Memory B cell (primary cell): ENCODE measurements around the gene ATP5PF.
"Not testable (repeated sequence)": the region's sequence is repeated elsewhere in the genome, so short reads cannot be mapped to it uniquely, and the experiment has no call there.

Experiments used
- ATAC-seq: fragments of 150-1000 bp; cut with Tn5 transposase; 2 replicates; pipeline ENCODE4 v1.10.0; 2021; ENCODE audit warnings: low read depth, mild to moderate bottlenecking, moderate library complexity
- DNase-seq, 2 donors: peaks; one replicate each; pipeline ENCODE4 v3.0.0; 2022; ENCODE audit warnings: low spot score in 2 of 2
- H3K27ac Mint-ChIP-seq: one replicate; pipeline ENCODE4 v1.8.0; 2022; ENCODE audit warnings: mild to moderate bottlenecking, moderate library complexity, mixed read lengths
- H3K27me3 Mint-ChIP-seq: one replicate; pipeline ENCODE4 v1.8.0; 2022; ENCODE audit warnings: mixed read lengths
- H3K36me3 Mint-ChIP-seq: one replicate; pipeline ENCODE4 v1.8.0; 2022; ENCODE audit warnings: mild to moderate bottlenecking, mixed read lengths
- H3K4me1 Mint-ChIP-seq: one replicate; pipeline ENCODE4 v1.8.0; 2022; ENCODE audit warnings: mixed read lengths
- H3K4me3 Mint-ChIP-seq: one replicate; pipeline ENCODE4 v1.8.0; 2022; ENCODE audit warnings: mild to moderate bottlenecking, moderate library complexity, mixed read lengths
- H3K9me3 Mint-ChIP-seq: one replicate; pipeline ENCODE4 v1.8.0; 2022; ENCODE audit warnings: mixed read lengths

ATP5PF gene, protein sequence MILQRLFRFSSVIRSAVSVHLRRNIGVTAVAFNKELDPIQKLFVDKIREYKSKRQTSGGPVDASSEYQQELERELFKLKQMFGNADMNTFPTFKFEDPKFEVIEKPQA

DNA sequence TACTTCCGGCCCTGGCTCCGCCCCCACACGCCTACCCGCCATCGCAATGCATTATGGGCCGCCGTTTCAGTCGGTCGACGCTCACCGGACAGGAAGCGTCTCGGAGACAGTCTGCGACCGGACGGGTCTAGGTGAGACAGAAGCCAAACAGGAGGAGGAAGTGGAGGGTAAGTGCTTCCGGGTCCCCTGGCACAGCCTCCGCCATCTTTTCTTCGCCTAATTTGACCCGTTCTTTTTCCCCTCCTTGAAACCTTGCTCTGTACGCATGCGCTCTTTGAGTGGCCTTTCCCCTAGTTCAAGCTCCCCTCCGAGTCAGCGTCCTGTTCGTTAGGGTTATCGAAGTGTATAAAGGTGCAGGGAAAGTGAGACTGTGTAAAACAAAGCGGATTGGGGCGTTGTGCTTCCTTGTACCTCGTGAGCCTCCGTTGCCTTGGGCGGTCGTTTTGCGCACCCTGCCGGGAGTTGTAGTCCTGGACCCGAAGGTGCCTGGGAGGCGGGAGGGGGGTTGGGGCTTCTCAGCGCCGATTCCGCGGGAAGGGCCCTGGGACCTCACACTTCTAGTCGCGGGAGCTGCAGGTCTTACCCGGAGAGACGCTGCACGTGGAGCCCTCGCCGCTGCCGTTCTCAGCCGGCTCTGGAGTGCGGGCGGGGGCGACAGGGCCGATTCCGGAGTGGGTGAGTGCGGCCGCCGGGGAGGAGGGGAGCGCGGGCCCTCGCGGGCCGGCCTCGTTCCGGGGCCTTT lies at the start of gene ATP5PF, which contains the start of gene GABPA:
Gene ATP5PF (minus strand): TSS at position 1 of the 742 bp plus-strand sequence. CDS start 5,110 bp downstream, outside the sequence.
Gene GABPA (plus strand): TSS at position 69 of the 742 bp plus-strand sequence. CDS start 6,627 bp downstream, outside the sequence.
- H3K4me1 Mint-ChIP-seq = peaks cover 41% of the 10 kb centered on the region
- DNase-seq (peak; percentile 95 to 98), ATAC-seq (peak; percentile 88)
- peak within 1 kb of the TSS; percentile 97 for H3K4me3 Mint-ChIP-seq
- H3K36me3 Mint-ChIP-seq = peaks cover 3% of the 10 kb centered on the region
- no peaks in the 10 kb centered on the region for H3K9me3 Mint-ChIP-seq
- no peaks in the 10 kb centered on the region for H3K27me3 Mint-ChIP-seq
- H3K27ac Mint-ChIP-seq = peak within 1 kb of the TSS; percentile 99

DNA sequence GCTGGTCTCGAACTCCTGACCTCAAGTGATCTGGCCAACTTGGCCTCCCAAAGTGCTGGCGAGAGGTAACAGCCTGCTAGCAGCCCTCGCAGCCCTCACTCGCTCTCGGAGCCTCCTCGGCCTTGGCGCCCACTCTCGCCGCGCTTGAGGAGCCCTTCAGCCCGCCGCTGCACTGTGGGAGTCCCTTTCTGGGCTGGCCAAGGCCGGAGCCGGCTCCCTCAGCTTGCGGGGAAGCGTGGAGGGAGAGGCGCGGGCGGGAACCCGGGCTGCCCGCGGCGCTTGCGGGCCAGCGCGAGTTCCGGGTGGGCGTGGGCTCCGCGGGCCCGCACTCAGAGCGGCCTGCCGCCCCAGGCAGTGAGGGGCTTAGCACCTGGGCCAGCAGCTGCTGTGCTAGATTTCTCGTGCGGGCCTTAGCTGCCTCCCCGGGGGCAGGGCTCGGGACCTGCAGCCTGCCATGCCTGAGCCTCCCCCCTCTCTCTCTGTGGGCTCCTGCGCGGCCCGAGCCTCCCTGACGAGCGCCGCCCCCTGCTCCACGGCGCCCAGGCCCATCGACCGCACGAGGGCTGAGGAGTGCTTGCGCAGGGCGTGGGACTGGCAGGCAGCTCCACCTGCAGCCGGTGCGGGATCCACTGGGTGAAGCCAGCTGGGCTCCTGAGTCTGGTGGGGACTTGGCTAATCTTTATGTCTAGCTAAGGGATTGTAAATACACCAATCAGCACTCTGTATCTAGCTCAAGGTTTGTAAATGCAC lies 43.6 kb upstream of the ATP5PF start:
- not testable (repeated sequence) for ATAC-seq, H3K27ac Mint-ChIP-seq, H3K4me1 Mint-ChIP-seq, H3K4me3 Mint-ChIP-seq, H3K36me3 Mint-ChIP-seq, H3K9me3 Mint-ChIP-seq, DNase-seq, H3K27me3 Mint-ChIP-seq

DNA sequence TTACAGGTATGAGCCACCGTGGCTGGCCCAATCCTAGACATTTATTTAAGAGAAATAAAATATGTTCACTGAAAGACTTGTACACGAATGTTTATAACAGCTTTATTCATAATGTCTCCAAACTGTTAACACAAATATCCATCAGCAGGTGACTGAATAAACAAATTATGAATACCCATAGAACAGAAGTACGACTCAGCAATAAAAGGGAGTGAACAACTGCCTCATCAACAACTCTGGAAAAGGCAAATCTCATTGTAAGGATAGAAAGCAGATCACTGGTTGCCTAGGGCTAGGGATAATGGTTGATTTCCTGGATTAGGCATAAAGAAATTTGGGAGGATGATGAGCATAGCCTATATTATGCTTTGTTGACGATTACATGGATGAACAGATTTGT lies 41.7 kb upstream of the ATP5PF start:
- Mint-ChIP-seq H3K36me3 (no peaks in the 10 kb centered on the region), H3K27me3 (no peaks in the 10 kb centered on the region), H3K4me3 (no peak overlapping the region), H3K9me3 (no peaks in the 10 kb centered on the region), H3K4me1 (no peaks in the 10 kb centered on the region), H3K27ac (no peak overlapping the region)
- ATAC-seq (no peak), DNase-seq (no peak)

DNA sequence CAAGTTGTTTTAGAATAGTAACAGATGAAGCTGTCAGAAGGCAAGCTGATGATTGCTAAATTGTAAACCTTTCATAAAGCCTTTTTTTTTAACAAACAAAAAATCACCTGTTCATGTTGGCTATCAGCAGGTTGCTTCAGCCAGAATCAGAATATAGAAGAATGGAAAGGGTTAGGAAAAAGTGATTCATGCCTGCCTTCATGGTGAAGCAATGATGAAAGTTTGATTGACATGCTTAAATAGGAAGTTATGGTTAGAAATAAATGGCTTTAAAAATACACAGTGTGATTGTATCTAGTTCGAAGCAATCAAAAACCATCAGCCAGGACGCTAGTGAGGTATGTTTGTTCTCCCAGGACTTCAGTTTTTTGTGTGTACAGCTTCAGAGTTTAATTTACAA lies 38.0 kb upstream of the ATP5PF start:
- Mint-ChIP-seq H3K9me3 (no peaks in the 10 kb centered on the region), H3K27me3 (no peaks in the 10 kb centered on the region), H3K4me1 (no peaks in the 10 kb centered on the region), H3K4me3 (no peak overlapping the region), H3K27ac (peak overlapping the region; percentile 32), H3K36me3 (peaks cover 3% of the 10 kb centered on the region)
- no peak for ATAC-seq
- no peak for DNase-seq

DNA sequence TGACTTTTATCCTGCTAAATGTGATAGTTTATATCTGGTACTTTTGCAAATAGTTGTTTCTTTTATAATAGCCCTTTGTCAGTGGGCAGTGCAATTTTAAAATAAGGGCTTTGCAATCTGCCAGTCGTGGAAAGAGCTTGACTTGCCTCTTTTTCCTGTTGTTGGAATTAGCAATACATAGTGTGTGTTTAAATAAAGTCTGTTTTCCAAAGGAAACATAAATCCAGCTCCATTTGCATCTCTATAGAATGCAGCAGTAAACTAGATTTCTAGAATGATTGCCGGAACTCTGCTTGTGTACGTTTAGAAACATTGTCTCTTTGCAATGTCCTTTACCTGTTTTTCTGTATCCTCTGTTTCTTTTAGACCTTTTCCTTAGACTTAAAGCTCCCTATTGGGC lies 33.2 kb upstream of the ATP5PF start:
- H3K4me1 Mint-ChIP-seq = no peaks in the 10 kb centered on the region
- H3K9me3 Mint-ChIP-seq = no peaks in the 10 kb centered on the region

DNA sequence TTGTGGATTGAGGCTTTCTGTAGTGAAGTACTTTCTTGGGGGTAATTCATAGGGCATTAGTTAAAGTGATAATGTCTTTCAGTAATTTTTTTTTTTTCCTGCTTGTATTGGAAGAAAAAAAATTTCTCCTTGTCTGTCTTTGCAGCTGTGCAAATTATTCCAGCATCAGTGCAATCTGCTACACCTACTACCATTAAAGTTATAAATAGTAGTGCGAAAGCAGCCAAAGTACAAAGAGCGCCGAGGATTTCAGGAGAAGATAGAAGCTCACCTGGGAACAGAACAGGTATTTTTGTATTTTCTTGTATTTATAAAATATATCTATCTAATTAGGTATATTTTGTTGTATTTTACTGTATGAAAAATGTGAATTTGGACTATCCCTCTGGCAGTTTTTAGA lies 29.4 kb upstream of the ATP5PF start:
- ATAC-seq (no peak), DNase-seq (no peak)
- Mint-ChIP-seq H3K4me3 (no peak overlapping the region), H3K9me3 (no peaks in the 10 kb centered on the region), H3K4me1 (no peaks in the 10 kb centered on the region), H3K27ac (no peak overlapping the region), H3K36me3 (peaks cover 38% of the 10 kb centered on the region), H3K27me3 (no peaks in the 10 kb centered on the region)

More for the DNA sequence above, 33.2 kb upstream of the ATP5PF start:
- ATAC-seq = no peak
- H3K36me3 Mint-ChIP-seq = peaks cover 26% of the 10 kb centered on the region
- H3K27ac Mint-ChIP-seq = no peak overlapping the region
- H3K27me3 Mint-ChIP-seq = no peaks in the 10 kb centered on the region
- no peak overlapping the region for H3K4me3 Mint-ChIP-seq
- DNase-seq = no peak

DNA sequence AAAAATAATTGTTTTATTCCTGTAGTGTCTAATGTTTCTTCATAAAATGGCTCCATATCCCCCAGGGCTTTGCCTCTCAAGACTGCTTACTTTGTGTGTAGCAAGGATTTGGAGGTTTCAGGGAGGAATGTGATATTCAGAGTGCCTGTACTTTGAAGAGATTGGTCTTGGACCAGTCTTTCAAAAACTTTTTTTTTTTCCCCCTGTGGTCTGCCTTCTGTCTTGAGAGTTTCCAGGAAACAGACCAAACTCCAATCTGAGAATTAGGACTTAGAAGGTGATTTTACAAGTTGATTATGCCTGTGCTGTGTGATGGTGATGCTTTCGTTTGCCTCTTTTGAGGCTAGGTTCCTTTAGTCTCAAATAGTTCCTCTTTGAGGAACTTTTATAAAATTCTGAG lies 26.0 kb upstream of the ATP5PF start:
- Mint-ChIP-seq H3K36me3 (peaks cover 44% of the 10 kb centered on the region), H3K9me3 (no peaks in the 10 kb centered on the region), H3K4me1 (peaks cover 8% of the 10 kb centered on the region), H3K4me3 (no peak overlapping the region), H3K27me3 (no peaks in the 10 kb centered on the region), H3K27ac (no peak overlapping the region)
- DNase-seq (no peak), ATAC-seq (no peak)

DNA sequence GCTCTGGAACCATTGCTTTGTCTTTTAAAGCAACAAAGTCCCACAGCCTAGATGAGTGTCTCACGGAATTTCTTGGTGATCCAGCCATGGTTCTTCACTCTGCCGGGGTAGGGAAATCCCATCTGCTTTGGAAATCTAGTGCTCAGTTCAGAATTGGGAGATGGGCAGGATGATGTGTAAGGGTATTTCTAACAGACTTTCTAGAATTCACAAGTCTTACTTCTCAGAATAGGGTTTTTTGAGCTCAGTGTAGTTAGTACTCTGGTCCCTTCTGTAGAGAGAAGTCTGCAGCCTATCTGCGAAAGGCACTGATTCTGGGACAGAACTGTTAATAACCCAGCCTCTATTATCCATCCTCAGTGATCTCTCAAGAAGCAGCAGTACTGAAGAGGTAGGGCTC lies 25.4 kb upstream of the ATP5PF start:
- ATAC-seq = no peak
- H3K36me3 Mint-ChIP-seq = peaks cover 41% of the 10 kb centered on the region
- peak overlapping the region; percentile 24 for H3K27ac Mint-ChIP-seq

DNA sequence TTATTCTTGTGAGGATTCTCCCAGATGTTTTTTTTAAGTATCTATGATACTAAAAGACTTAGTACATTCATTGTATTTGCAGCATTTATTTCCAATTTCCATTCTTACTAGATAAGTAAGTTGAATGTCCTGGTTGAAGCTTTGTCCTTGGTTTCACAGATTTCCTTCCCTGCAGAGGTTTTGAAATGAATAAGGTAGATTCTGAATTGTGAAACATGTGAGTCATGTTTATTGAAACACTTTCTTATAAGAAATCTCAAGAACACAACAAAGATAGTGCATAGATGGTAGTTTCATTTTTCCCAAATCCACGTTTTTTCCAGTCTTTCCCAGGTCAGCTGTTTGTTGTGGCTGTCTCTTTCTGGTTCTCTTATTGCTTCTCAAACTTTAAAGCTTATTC lies 24.9 kb upstream of the ATP5PF start:
- Mint-ChIP-seq H3K27ac (peak overlapping the region; percentile 24), H3K36me3 (peaks cover 42% of the 10 kb centered on the region), H3K4me3 (no peak overlapping the region), H3K9me3 (no peaks in the 10 kb centered on the region), H3K4me1 (peaks cover 9% of the 10 kb centered on the region), H3K27me3 (no peaks in the 10 kb centered on the region)
- ATAC-seq = no peak
- DNase-seq = no peak

More for the DNA sequence above, 25.4 kb upstream of the ATP5PF start:
- DNase-seq = no peak
- H3K4me3 Mint-ChIP-seq = no peak overlapping the region
- H3K4me1 Mint-ChIP-seq = peaks cover 9% of the 10 kb centered on the region
- no peaks in the 10 kb centered on the region for H3K9me3 Mint-ChIP-seq
- H3K27me3 Mint-ChIP-seq = no peaks in the 10 kb centered on the region

DNA sequence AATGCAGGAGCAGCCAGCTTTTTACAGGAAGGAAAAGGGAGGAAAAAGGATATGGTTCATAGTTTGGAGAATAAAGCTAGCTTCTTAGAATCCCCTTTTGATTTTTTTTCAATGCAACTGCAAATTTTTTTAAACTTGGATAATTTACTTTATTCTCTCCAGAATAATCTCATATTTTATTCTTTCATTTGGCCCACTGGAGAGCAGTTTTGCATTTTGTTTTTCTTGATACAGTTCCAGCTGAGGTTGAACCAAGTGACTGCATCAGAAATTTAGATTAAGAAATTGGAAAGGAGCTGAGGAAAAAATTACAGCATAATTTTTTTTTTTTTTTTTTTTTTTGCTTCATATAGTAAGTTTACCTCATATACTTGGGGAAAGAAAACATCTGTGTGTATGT lies 22.8 kb upstream of the ATP5PF start:
- Mint-ChIP-seq H3K27me3 (no peaks in the 10 kb centered on the region), H3K27ac (no peak overlapping the region), H3K4me1 (peaks cover 9% of the 10 kb centered on the region), H3K36me3 (peaks cover 49% of the 10 kb centered on the region), H3K4me3 (no peak overlapping the region), H3K9me3 (no peaks in the 10 kb centered on the region)
- no peak for DNase-seq
- ATAC-seq = no peak

DNA sequence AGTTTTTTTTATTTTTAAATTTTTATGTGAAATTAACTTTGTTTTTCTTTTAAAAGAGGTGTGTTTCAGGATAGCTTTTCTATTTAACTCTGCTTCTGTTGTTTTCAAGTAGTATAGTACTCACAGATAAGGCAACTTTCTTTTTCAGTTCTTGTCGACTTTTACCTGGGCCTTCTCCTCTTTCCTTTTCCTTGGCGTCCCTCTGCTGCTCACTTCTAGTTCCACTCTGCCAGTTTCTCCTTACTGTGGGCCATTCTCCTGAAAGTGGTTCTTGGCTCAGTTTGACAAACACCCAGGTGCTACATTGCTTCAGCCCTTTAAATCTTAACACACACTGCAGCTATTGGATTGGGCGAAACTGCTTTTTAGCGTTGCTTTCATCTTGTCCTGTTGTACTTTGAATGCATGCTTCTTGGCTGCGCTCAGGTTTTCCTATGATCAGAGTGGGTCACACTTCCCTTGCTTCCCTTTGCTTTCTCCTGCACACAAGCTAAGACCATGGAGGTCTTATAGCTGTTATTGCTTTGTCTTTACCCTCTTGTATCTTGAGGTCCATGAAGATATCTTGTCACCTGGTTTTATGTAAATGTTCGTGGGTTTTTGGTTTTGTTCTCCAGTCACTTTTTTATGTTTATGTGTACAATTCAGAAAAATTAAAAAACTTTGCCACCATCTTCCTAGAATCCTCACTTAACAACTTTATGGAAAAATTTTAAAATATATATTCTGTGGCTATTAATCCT lies 21.7 kb upstream of the ATP5PF start:
- no peaks in the 10 kb centered on the region for H3K27me3 Mint-ChIP-seq
- peaks cover 53% of the 10 kb centered on the region for H3K36me3 Mint-ChIP-seq
- DNase-seq (no peak), ATAC-seq (no peak)
- no peaks in the 10 kb centered on the region for H3K9me3 Mint-ChIP-seq
- H3K4me1 Mint-ChIP-seq = peaks cover 9% of the 10 kb centered on the region
- H3K27ac Mint-ChIP-seq = peak overlapping the region; percentile 72
- H3K4me3 Mint-ChIP-seq = no peak overlapping the region

DNA sequence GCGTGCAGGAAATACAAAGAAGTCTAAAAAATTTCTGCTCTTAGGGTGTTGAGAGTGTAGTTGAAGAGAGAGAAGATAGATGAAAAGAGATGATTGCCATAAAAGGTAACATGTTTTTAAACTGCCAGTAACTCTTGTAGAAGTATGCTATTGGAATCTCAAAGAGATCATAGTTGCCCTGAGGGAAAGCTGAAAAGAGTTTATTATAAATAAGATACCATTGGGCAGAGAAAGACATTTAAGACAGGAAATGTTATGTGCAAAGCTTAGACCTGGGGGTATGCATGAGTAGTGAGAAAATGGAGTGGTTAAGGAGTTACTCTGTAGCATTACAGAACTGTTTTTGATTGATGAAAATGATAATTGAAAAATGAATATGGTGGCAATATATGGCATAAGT lies 17.7 kb upstream of the ATP5PF start:
- DNase-seq (no peak), ATAC-seq (no peak)
- Mint-ChIP-seq H3K9me3 (no peaks in the 10 kb centered on the region), H3K27ac (no peak overlapping the region), H3K4me1 (peaks cover 9% of the 10 kb centered on the region), H3K4me3 (no peak overlapping the region), H3K36me3 (peaks cover 36% of the 10 kb centered on the region), H3K27me3 (no peaks in the 10 kb centered on the region)

DNA sequence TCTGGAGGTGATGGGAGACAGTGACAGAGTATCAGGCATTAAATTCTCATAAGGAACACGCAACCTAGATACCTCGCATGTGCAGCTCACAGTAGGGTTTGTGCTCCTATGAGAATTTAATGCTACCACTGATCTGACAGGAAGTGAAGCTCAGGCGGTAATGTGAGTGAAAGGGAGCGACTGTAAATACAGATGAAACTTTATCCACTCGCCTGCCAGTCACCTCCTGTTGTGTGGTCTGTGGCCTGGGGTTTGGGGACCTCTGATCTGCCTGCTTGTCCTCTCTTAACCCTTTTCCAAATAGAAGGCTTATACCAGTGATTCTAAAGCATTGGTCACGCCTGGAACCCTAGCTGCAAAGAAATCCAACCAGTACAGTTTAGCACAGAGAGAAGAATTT lies 15.4 kb upstream of the ATP5PF start:
- Mint-ChIP-seq H3K4me1 (no peaks in the 10 kb centered on the region), H3K27ac (no peak overlapping the region), H3K9me3 (no peaks in the 10 kb centered on the region), H3K36me3 (peaks cover 26% of the 10 kb centered on the region), H3K4me3 (no peak overlapping the region), H3K27me3 (no peaks in the 10 kb centered on the region)
- no peak for DNase-seq
- no peak for ATAC-seq

DNA sequence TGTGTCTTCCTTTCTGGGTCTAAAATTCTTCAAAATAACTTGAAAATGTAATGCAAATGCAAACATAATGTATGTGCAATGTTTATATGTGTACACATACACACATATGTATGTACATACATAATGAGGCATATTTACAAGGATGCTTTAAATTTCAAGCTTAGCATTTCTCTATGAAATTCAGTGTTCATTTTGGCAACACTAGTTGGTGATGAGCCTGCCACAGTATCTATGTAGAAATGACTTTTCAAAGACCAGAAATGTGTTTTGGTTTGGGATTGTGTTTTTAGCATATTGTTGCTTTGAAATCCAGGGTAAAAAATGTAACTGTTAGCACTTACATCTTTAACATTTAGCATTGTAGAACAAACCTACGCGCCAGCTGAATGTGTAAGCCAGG lies 10.2 kb upstream of the ATP5PF start:
- Mint-ChIP-seq H3K9me3 (no peaks in the 10 kb centered on the region), H3K36me3 (peaks cover 10% of the 10 kb centered on the region), H3K27ac (no peak overlapping the region), H3K4me3 (no peak overlapping the region), H3K27me3 (no peaks in the 10 kb centered on the region), H3K4me1 (peaks cover 11% of the 10 kb centered on the region)
- DNase-seq = no peak
- no peak for ATAC-seq
